HTERT RPE-1 (cell line): ENCODE measurements around the gene MRGPRD.
"Not testable (repeated sequence)": the region's sequence is repeated elsewhere in the genome, so short reads cannot be mapped to it uniquely, and the experiment has no call there.

Source experiments
- in situ Hi-C: fragments of 300-500 bp; cut with MboI; formaldehyde crosslinking; loops from 4 replicates; pipeline ENCODE4 v1.14.3; 2020; ENCODE audit warnings: low sequenced_read_pairs

MRGPRD gene

DNA sequence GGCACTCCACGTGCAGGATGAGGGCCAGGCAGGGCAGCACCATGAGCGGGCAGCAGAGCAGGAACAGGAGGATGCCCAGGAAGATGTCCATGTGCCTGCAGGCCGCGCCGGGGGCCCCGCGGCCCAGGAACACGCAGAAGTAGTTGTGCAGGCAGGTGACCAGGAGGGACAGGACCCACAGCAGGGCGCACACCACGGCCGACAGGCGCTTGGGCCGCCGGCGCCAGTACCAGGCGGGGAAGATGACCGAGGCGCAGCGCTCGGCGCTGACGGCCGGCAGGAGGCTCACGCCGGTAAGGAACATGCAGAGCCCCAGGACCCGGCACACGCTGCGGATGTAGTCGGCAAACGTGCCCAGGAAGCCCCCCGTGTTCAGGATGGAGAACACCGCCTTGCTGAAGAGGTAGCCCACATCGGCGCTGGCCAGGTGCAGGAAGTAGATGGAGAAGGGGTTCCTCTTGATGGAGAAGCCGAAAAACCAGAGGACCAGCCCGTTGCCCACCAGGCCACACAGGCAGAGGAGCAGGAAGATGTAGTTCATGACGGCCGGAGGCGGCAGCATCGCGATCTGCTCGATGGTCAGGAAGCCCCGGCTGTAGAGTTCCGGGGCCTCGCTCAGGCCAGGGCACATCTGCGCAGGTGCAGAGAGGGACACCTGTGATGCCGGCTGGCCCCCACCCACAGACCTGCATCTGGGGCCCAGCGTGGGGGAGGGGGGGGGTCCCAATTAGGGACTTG lies 25.0 kb upstream of the MRGPRD start:
- in situ Hi-C loops: no loop called here

GRCh38 chr11:69005183-69005630 lies 24.4 kb upstream of the MRGPRD start:
- in situ Hi-C loops: no loop called here

DNA sequence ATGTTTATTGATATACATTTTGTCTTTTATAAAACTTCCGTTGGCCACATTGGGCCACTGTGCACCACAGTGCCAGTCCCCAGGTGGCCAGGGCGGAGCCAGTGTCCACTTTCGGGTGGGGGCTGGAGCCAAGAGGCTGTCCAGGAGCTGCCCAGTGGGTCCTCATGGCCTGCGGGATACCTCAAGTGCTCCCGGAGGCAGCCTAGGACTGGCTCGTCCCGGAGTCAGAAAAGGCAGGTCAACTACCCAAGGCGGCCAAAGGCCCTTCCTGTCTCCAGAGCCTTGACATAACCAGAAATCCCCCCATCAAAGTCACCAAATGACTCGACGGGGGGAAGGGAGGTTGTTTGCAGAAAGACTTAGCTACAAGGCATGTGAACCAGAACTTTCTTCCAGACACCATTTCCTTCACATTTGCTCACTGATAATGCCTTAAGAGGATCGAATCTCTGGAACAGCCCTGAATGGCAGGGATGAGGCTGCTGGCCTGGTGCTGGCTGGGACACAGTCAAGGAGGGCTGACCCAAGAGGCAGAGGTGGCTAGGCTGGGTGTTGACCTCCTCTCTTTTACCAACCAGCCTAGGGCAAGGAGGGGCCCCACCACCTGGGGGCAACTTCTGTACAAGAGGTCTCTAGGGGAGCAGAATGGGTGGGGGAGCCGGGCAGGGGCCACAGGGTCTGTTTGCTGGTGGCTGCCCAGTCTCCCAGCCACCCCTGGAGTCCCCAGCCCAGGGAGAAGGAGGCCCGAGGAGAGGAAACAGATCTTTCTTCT lies 23.8 kb upstream of the MRGPRD start:
- in situ Hi-C loops: no loop called here

GRCh38 chr11:69003866-69004367 lies 23.1 kb upstream of the MRGPRD start:
- in situ Hi-C loops: no loop called here

- in situ Hi-C loops: no loop called here
These were observed 22.6 kb upstream of the MRGPRD start for GRCh38 chr11:69003301-69003865.

DNA sequence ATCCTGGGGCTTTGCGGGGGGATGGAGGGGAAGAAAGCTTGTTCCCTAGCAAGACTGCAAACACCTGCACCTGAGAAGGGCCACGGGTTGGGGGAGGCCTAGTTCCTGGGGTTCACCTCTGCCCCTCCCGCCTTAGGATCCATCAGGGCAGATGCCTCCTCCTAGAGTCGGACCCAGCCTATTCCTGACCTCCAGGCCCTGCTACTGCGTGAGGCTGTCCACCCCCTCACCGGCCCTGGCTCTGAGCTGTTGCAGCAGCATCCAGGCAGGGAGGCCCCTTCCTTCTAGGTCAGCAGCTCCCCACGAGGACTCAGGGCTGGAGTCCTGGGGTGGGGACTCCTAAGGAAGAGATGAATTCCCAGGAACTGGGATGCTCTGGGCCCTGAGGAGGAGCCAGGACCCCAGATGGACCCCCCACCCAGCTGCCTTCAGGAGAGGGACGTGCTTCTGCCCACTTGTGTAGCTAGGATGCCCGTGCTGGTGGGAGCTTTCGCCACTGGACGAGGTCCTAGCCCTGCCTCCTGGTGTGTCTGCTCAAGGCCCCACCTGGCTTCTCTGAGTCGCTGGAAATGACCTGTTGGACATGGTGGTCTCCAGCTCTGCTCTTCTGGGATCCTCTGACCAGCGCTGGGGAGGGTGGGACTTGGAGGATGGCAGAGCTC lies 21.9 kb upstream of the MRGPRD start:
- in situ Hi-C loops: no loop called here

DNA sequence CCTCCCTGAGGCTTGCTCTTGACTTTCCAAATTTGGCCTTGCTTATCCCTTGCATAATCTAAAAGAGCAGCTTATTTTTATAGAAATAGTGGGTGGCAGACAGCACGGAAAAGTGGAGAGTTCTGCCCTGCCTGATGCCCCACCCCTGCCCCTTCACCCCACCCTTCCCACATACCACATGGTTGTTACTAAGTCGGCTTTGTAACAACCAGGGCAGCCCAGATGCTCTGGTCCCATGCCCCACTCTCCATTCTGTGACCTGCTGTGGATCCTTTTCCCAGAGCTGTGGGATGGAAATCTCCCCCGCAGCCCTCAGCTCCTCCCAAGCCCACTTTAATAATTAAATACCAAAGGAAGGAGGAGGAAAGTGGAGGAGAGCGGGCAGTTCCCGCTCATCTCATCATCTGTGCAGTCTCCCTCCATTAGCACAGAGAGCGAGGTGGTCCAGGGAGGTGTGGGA lies 21.4 kb upstream of the MRGPRD start:
- in situ Hi-C loops: no loop called here

GRCh38 chr11:69001243-69002081 lies 20.7 kb upstream of the MRGPRD start:
- in situ Hi-C loops: no loop called here

- in situ Hi-C loops: no loop called here
These were observed 20.1 kb upstream of the MRGPRD start for GRCh38 chr11:69000831-69001242.

- in situ Hi-C loops: no loop called here
These were observed 19.6 kb upstream of the MRGPRD start for GRCh38 chr11:69000391-69000790.

GRCh38 chr11:68999748-69000355 lies 19.1 kb upstream of the MRGPRD start:
- in situ Hi-C loops: not testable (repeated sequence)

DNA sequence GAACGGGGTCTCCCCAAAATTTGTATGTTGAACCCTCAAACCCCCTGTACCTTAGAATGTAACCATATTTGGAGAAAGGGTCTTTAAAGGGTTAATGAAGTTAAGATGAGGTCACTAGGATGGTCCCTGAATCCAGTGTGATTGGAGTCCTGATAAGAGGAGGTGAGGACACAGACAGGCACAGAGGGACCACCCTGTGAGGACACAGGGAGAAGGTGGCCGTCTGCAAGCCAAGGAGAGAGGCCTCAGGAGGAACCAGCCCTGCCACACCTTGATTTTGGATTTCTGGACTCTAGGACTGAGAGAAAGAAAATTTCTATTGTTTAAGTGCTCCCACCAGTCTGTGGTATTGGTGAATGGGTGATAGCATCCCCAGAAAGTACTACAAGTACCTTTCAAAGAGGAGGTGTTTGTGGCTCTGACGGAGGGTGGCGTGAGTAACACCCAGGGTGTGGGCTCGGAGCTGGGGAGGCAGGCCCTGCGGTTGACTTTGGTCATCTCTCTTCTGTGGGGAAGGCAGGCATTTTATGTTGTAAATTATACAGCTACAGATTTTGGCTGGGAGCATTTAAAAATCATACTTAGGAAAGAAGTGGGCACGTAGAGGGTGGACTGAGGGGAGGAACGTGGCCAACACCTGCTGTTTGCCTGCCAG lies 18.4 kb upstream of the MRGPRD start:
- in situ Hi-C loops: no loop called here

DNA sequence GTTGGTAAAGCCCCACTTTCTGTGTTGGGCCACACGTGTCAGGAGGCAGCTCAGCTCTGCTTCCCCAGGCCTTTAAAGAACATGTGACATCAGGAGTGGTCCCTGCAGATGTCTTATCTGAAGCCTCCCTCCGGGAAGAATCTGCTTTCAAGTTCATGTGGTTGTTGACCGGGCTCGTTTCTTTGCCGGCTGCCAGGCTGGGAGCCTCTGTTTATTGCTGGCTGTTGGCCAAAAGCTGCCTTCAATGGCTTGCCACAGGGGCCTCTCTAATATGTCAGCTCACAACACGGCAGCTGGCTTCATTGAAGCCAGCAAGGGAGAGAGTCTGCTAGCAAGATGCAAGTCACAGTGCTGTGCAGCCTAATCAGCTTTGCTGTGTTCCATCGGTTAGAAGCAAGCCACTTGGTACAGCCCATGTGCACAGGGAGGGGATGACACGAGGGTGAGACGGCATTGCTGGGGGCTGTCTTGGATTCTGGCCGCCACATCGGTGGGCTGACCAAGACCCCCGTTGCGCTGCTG lies 17.7 kb upstream of the MRGPRD start:
- in situ Hi-C loops: no loop called here

- in situ Hi-C loops: no loop called here
These were observed 17.2 kb upstream of the MRGPRD start for GRCh38 chr11:68997995-68998348.

DNA sequence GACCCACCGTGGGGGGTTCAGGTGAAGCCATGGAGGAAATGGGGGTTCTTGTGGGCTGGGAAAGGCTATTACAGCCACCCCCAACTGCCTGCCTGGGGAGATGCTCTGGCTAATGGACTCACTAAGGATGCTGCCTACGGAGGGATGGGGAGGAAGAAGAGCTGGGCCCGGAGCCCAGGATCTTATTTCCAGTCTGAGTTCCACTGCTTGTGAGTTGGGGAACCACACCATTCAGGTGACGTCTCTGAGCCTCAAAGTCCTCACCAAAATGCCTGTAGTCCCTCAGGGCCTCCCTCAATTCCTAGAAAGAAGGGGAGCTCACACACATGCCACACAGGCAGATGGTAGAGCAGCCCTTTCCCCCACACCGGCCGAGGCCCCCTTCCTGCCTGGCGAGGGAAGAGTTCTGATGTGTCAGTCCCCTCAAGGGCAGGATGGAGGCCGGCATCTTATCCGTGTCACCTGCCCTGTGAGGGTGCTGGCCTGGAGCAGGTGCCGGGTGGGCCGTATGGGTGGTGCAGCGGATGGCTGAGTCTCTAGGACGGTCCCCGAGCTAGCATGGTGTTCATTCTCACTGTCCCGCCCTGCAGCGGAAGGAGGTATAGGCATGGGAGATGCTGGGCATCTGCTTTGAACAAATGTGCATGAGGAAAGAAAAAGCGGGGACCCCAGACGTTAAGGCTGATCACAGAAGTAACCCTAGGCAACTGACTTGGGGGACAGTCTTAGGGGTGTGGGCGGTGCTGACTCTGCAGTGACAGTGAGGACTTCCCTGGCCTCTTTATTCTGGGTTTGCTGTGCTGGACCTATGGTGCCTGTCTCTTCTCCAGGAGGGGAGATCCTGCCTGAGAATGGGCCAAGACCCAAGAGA lies 16.6 kb upstream of the MRGPRD start:
- in situ Hi-C loops: no loop called here

GRCh38 chr11:68996376-68997123 lies 15.8 kb upstream of the MRGPRD start:
- in situ Hi-C loops: no loop called here

DNA sequence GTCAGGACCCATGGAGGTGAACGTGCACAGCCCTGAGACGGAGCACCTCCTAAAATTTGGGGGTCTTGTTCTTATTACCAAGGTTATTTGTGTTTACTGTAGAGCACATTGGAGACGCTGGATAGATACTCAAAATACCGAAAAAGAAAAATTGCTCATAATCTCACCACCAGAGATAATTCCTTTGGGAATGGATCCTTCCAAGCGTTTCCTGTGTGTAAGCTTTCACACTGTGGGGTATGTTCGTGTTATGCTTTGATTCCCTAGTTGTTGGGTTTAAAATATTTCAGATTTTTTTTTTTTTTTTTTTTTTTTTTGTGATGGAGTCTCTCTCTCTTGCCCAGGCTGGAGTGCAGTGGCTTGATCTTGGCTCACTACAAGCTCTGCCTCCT lies 14.1 kb upstream of the MRGPRD start:
- in situ Hi-C loops: no loop called here
